Measurements from ENCODE around the gene PCLAF. TPM values are rescaled to one million over a fixed set of nuclear protein-coding genes. Genes with fewer than 3 reads are reported as not detected.
A peak's percentile ranks its signal among the peaks of the same experiment; 100 is the strongest.
"Not testable (repeated sequence)": the region's sequence is repeated elsewhere in the genome, so short reads cannot be mapped to it uniquely, and the experiment has no call there.

PCLAF gene, protein sequence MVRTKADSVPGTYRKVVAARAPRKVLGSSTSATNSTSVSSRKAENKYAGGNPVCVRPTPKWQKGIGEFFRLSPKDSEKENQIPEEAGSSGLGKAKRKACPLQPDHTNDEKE
- total RNA-seq (under 1 TPM; 0.76 to 0.85 TPM), total RNA-seq (0.30 to 0.58 reads per million in 2 donors)

DNA sequence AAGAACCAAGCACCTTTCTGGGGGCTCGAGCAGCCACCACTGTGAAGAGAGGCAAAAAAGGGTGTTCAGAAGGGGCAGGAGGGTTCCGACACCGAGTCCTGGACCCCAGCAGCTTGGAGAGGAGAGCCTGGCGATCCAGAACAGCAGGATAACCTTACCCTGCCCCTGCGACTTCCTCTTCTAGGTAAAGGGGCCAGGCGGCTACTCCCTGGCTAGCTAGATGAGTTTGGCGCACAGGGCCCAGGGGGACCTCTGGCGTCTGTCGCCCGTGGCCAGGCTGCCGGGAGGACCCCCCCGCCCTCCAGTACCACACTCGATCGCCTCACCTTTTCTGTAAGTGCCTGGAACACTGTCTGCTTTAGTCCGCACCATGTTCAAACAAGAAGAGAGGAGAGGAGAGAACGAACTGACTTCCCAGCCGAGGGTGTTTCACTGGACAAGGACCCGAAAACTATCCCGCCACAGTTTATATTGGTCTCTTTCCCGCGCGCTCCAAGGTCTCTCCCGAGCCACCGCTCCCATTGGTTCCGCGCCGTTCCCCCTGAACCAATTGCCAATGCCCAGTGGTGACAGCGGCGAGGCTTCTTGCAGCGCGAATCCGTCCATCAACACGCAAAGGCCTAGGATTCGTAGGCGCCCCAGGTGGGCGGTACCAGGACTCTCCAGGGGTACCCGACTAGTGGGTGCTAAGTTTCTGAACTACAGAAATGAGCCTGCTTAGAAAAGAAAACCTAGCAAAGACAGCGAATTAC lies at the start of gene PCLAF:
PCLAF (minus strand) TSS at position 442 of the 752 bp plus-strand sequence; CDS start at position 372, 70 bp downstream.
- Mint-ChIP-seq H3K4me3 (peak within 1 kb of the TSS; percentile 97), H3K27me3 (no peaks in the 10 kb centered on the region), H3K27ac (peak within 1 kb of the TSS; percentile 53), H3K36me3 (ENCODE audit: low read depth) (no peaks in the 10 kb centered on the region), H3K4me1 (peaks cover 15% of the 10 kb centered on the region)
- ATAC-seq (peak; percentile 100), DNase-seq (peak; percentile 79 to 85 (median 82))
- H3K9me3 ChIP-seq (ENCODE audit: control insufficient read depth, low read length, poor library complexity, severe bottlenecking), result no peaks in the 10 kb centered on the region

DNA sequence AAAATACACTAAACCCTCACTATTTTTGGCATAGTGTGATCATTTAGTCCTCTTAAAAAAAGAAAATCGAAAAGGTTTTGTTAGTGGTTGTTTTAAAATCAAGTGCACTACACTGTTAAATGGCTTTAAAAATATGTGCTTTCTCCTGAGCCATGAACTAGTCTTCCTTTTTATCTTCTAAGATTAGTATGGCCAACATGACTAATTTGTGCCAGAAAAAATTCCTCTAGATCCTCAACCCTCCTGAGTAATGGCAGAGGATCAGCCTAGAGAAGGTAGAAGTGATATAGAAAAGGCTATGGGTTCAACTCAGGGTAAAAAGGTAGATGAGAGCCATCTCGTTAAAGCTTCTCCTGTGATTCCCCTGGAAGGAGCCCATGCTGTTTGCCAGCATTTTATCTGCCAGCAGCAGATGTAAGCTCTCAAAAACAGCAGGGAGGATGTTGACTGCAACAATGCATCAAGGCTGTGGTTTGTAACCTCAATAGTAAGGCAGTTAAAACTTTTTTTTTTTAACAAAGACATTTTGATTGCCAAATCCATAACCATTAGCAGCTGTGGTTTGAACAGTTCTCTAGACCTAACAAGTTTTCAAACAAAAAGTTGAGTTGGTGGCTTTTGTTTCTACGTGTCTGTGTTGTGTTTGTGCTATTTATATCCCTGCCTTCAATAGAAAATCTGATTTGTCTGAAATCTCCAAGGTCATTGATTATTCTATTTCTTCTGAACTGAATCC lies 48.9 kb upstream of the PCLAF start:
- peak in 2 of 3 donors; percentile 9 to 24 for DNase-seq
- peaks cover 28% of the 10 kb centered on the region for H3K4me1 Mint-ChIP-seq
- H3K9me3 ChIP-seq (ENCODE audit: control insufficient read depth, low read length, poor library complexity, severe bottlenecking), result no peaks in the 10 kb centered on the region
- H3K27ac Mint-ChIP-seq, result peak overlapping the region; percentile 91
- H3K27me3 Mint-ChIP-seq, result no peaks in the 10 kb centered on the region
- peak; percentile 92 for ATAC-seq
- peak overlapping the region; percentile 75 for H3K4me3 Mint-ChIP-seq
- H3K36me3 Mint-ChIP-seq (ENCODE audit: low read depth), result peaks cover 2% of the 10 kb centered on the region

DNA sequence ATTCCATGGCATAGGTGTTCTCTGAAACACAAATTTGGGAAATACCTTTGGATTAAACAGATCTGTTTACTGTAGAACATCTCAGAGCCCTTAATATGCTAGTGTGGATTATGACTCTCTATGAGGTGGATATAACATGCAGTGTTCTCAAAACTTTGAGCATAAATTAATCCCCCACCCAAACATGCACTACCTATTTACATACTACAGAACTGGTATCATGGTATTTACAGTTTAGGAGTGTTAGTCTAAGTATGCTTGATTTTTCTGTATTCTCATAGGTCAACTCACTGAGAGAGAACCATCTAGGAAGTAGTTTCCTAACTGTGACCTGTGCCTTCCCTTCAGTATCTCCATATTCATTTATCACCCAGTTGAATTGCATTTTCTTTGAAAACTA lies 48.2 kb upstream of the PCLAF start:
- ATAC-seq (no peak), DNase-seq (no peak)
- H3K9me3 ChIP-seq (ENCODE audit: control insufficient read depth, low read length, poor library complexity, severe bottlenecking), result no peaks in the 10 kb centered on the region
- Mint-ChIP-seq H3K4me3 (peak overlapping the region; percentile 33), H3K4me1 (peaks cover 28% of the 10 kb centered on the region), H3K27me3 (no peaks in the 10 kb centered on the region), H3K36me3 (ENCODE audit: low read depth) (peaks cover 2% of the 10 kb centered on the region), H3K27ac (peak overlapping the region; percentile 91)

DNA sequence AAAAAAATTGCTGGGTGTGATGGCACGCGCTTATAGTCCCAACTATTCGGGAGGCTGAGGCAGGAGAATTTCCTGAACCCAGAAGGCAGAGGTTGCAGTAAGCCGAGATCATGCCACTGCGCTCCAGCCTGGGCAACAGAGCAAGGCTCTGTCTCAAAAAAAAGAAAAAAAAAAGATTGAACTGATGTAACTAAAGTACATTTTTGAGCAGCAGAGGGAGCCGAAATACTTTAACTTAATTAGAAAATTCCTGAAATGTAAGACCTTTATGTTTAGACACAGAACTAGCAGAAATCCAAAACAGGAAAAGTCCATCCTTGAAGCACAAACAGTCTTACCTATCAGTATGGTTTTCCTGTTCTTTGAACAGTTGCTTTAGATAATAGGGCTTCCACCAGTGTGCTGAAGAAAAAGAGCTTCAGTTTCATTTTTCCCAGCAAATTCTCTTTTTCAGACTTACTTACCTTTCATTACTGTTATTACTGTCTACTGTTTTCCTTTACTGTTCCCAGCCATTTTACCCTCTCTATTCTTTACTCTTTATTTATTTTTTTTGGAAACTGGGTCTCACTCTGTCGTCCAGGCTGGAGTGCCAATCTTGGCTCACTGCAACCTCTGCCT lies 45.7 kb upstream of the PCLAF start:
- H3K4me3 Mint-ChIP-seq, result no peak overlapping the region
- ATAC-seq (no peak), DNase-seq (no peak)
- no peaks in the 10 kb centered on the region for H3K27me3 Mint-ChIP-seq
- H3K9me3 ChIP-seq (ENCODE audit: control insufficient read depth, low read length, poor library complexity, severe bottlenecking), result no peaks in the 10 kb centered on the region
- peaks cover 24% of the 10 kb centered on the region for H3K4me1 Mint-ChIP-seq
- peak overlapping the region; percentile 84 for H3K27ac Mint-ChIP-seq
- H3K36me3 Mint-ChIP-seq (ENCODE audit: low read depth), result peaks cover 5% of the 10 kb centered on the region

DNA sequence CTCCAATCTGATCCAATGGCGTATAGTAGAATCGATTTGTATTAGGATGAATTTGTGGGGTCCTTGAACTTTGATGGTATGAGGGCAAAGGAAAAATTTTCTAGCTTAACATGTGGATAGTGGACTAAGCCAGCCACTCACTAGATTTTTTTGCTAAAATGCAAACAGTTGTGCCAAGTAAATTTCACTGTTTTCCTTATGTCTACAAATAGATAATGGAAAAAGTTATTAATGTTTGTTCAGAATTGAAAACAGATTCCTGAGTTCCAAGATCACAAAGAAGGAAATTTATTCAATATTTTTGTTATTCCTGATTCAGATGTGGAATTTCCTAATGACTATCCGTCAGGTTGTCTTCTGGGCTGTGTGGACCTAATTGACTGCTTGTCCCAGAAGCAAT lies 44.0 kb upstream of the PCLAF start:
- H3K9me3 ChIP-seq (ENCODE audit: control insufficient read depth, low read length, poor library complexity, severe bottlenecking), result no peaks in the 10 kb centered on the region
- H3K27me3 Mint-ChIP-seq, result no peaks in the 10 kb centered on the region
- no peak overlapping the region for H3K27ac Mint-ChIP-seq
- H3K4me1 Mint-ChIP-seq, result peaks cover 17% of the 10 kb centered on the region
- peaks cover 5% of the 10 kb centered on the region for H3K36me3 Mint-ChIP-seq (ENCODE audit: low read depth)
- ATAC-seq, result no peak
- no peak for DNase-seq
- H3K4me3 Mint-ChIP-seq, result no peak overlapping the region

DNA sequence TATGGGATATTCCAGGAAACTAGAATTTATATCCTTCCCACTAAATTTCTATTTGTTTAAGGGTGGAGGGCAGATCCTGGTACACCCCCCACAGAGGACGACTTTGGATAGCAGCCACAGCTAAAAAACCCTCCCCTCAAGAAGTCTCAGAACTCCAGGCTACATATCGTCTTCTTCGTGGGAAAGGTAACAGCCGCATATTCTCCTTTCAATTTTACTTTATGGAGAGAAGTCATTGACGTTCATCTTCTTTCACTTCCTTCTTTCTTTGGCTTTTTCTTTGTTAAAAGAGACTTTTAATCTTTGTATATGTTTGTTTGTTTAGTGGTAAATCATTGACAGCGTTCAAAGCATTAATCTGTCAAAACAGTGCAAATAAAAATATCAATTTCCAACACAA lies 42.7 kb upstream of the PCLAF start:
- DNase-seq, result no peak
- Mint-ChIP-seq H3K36me3 (ENCODE audit: low read depth) (peaks cover 5% of the 10 kb centered on the region), H3K4me1 (peaks cover 8% of the 10 kb centered on the region)

DNA sequence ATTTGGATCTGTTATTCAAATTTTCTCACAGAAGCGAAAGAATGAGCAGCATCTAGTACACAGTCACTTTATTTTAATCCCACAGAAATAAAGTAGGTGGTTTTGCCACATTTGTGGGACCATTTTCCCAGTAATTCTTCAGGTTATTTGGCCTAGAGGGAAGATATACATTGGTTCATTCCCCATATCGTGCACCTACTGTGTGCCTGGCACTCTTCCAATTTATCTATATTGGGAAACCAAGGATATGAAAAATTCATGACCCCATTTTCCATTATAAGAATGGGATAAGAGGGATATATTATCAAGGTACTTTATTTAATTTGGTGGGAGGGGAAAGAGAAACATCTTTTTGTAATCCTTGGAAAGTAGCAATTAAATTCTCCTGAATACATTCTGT lies 41.5 kb upstream of the PCLAF start:
- Mint-ChIP-seq H3K4me1 (peaks cover 5% of the 10 kb centered on the region), H3K27me3 (no peaks in the 10 kb centered on the region), H3K36me3 (ENCODE audit: low read depth) (peaks cover 5% of the 10 kb centered on the region), H3K27ac (peak overlapping the region; percentile 56), H3K4me3 (no peak overlapping the region)
- no peaks in the 10 kb centered on the region for H3K9me3 ChIP-seq (ENCODE audit: control insufficient read depth, low read length, poor library complexity, severe bottlenecking)
- DNase-seq (no peak), ATAC-seq (no peak)

More for the DNA sequence above, 42.7 kb upstream of the PCLAF start:
- Mint-ChIP-seq H3K27me3 (no peaks in the 10 kb centered on the region), H3K27ac (no peak overlapping the region), H3K4me3 (no peak overlapping the region)
- H3K9me3 ChIP-seq (ENCODE audit: control insufficient read depth, low read length, poor library complexity, severe bottlenecking), result no peaks in the 10 kb centered on the region
- no peak for ATAC-seq

DNA sequence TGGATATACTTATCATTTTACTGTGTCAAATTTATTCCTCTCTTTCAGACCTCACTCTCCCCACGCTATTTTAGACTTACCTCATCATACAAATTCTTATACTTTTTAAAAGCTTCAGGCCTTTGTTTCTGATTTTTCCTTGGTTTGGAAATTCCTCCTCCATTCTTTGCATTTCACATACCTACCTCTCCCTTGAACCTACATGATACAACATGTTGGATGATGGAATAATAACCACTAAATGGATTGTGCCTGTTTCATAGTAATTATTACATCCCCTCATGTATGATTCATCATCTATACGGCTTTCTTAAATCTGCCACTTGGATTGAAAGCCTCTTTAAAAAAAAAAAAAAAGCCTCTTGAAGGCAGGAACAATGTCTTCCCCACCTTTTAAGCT lies 31.0 kb upstream of the PCLAF start:
- Mint-ChIP-seq H3K4me3 (no peak overlapping the region), H3K27me3 (no peaks in the 10 kb centered on the region), H3K27ac (peak overlapping the region; percentile 24), H3K36me3 (ENCODE audit: low read depth) (peaks cover 20% of the 10 kb centered on the region), H3K4me1 (peaks cover 2% of the 10 kb centered on the region)
- ATAC-seq (no peak), DNase-seq (no peak)
- H3K9me3 ChIP-seq (ENCODE audit: control insufficient read depth, low read length, poor library complexity, severe bottlenecking), result no peaks in the 10 kb centered on the region

DNA sequence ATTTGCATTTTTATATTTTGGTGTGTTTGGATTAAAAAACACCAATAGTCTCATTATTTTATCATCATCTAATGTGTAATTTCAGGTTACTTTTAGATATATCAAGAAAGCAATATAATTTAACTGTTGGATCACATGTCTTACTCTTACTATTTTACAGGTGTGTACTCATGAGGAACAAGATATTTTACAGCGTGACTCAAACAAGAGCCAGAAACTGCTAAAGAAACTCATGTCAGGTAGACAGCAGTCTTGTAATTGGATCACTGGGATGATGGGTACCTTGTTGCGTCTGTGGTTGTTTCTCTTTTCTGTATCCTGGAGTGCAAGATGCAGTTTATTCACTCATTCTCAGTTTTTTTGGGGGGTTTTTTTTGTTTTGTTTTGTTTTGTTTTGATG lies 19.3 kb upstream of the PCLAF start:
- peaks cover 5% of the 10 kb centered on the region for H3K36me3 Mint-ChIP-seq (ENCODE audit: low read depth)
- H3K27ac Mint-ChIP-seq, result no peak overlapping the region
- no peak overlapping the region for H3K4me3 Mint-ChIP-seq
- H3K9me3 ChIP-seq (ENCODE audit: control insufficient read depth, low read length, poor library complexity, severe bottlenecking), result no peaks in the 10 kb centered on the region
- no peak for DNase-seq
- ATAC-seq, result no peak
- H3K4me1 Mint-ChIP-seq, result peaks cover 2% of the 10 kb centered on the region
- no peaks in the 10 kb centered on the region for H3K27me3 Mint-ChIP-seq

DNA sequence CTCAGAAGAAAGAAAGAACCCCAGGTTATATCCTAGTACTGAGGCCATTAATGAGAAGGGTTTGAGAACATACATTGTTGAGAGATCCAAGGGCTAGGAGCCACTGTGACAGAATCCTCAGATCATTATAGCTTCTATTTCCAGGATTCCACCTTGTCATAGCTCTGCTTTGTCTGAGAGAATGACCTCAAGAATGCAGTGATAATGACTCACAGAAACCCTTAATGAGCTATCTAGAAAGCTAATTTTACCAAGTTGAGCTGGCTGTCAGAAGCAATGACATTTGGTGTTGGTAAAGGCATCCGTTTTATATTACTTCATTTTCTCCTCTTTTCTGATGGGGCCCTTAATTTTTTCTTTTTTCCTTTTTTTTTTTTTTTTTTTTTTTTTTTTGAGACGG lies 17.3 kb upstream of the PCLAF start:
- peaks cover 5% of the 10 kb centered on the region for H3K36me3 Mint-ChIP-seq (ENCODE audit: low read depth)
- H3K9me3 ChIP-seq (ENCODE audit: control insufficient read depth, low read length, poor library complexity, severe bottlenecking), result no peaks in the 10 kb centered on the region
- peaks cover 2% of the 10 kb centered on the region for H3K4me1 Mint-ChIP-seq
- no peak overlapping the region for H3K4me3 Mint-ChIP-seq
- H3K27me3 Mint-ChIP-seq, result no peaks in the 10 kb centered on the region
- no peak for ATAC-seq
- no peak overlapping the region for H3K27ac Mint-ChIP-seq
- DNase-seq, result no peak

DNA sequence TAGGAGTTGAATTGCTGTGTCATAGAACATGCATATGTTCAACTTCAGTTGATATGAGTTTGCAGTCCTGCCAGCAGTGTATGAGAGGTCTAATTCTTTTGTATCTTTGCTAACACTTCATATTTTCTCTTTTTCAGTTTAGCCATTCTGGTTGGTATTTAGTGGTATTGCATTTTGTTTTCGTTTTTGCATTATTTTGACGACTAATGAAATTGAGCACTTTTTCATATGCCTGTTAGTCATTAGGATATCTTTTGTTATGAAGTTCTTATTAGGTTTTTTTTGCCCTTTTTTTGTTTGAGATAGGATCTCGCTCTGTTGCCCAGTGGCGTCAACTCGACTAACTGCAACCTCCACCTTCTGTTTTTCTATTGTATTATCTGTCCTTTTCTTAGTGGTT lies 15.5 kb upstream of the PCLAF start:
- H3K4me3 Mint-ChIP-seq, result no peak overlapping the region
- H3K27me3 Mint-ChIP-seq, result no peaks in the 10 kb centered on the region
- H3K4me1 Mint-ChIP-seq, result peaks cover 2% of the 10 kb centered on the region
- DNase-seq, result no peak
- no peaks in the 10 kb centered on the region for H3K9me3 ChIP-seq (ENCODE audit: control insufficient read depth, low read length, poor library complexity, severe bottlenecking)
- no peak for ATAC-seq
- peaks cover 5% of the 10 kb centered on the region for H3K36me3 Mint-ChIP-seq (ENCODE audit: low read depth)
- no peak overlapping the region for H3K27ac Mint-ChIP-seq

DNA sequence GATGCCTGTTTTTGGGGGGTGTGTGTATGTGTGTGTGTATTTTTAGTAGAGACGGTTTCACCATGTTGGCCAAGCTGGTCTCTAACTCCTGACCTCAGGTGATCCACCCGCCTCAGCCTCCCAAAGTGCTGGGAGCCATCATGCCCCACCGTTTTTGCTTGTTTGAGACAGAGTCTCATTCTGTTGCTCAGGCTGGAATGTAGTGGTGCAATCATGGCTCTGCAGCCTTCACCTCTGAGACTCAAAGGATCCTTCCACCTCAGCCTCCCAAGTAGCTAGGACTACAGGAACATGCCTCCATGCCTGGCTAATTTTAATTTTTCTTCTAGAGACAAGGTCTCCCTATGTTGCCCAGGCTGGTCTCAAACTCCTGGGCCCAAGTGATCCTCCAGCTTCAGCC lies 11.2 kb upstream of the PCLAF start:
- not testable (repeated sequence) for H3K4me3 Mint-ChIP-seq; ATAC-seq; H3K27me3 Mint-ChIP-seq; H3K36me3 Mint-ChIP-seq (ENCODE audit: low read depth); DNase-seq; H3K27ac Mint-ChIP-seq; H3K9me3 ChIP-seq (ENCODE audit: control insufficient read depth, low read length, poor library complexity, severe bottlenecking)
- peaks cover 13% of the 10 kb centered on the region for H3K4me1 Mint-ChIP-seq

DNA sequence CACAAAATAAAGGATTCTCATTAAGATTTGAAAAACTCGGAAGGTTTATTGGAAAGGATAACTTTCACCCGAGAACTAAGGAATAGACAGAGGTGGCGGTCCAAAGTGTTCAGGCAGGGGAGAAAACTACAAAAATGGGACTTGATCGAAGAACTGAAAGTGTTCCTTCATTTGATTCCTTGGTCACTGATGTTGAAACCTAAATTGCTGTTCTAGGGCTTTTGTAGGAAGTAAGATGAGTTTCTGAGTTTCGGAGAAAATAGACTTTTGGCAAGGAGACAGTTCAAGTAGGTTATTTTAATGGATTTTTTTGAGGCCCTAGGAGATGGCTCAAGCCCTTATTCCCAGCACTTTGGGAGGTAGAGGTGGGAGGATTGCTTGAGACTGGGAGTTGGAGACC lies 7.8 kb upstream of the PCLAF start:
- Mint-ChIP-seq H3K36me3 (ENCODE audit: low read depth) (peaks cover 4% of the 10 kb centered on the region), H3K27ac (peak overlapping the region; percentile 92), H3K4me3 (peak overlapping the region; percentile 96), H3K4me1 (peaks cover 14% of the 10 kb centered on the region), H3K27me3 (no peaks in the 10 kb centered on the region)
- no peaks in the 10 kb centered on the region for H3K9me3 ChIP-seq (ENCODE audit: control insufficient read depth, low read length, poor library complexity, severe bottlenecking)
- no peak for DNase-seq
- no peak for ATAC-seq
